Chondrocyte (in vitro differentiated cells): ENCODE measurements around the gene MED26. TPM values are rescaled to one million over a fixed set of nuclear protein-coding genes. Genes with fewer than 3 reads are reported as not detected.

ENCODE experiments used
- DNase-seq: peaks from one replicate; pipeline ENCODE4 v3.0.0; 2021; ENCODE audit warnings: mixed read lengths, low spot score
- H3K27ac Mint-ChIP-seq: one replicate; pipeline ENCODE4 v1.8.0; 2021; ENCODE audit warnings: mild to moderate bottlenecking, moderate library complexity, mixed read lengths; ENCODE audit not compliant: unreplicated experiment
- H3K27me3 Mint-ChIP-seq: 2 replicates; pipeline ENCODE4 v1.8.0; 2021; ENCODE audit warnings: low read depth, mixed read lengths
- H3K36me3 Mint-ChIP-seq: 2 replicates; pipeline ENCODE4 v1.8.0; 2021; ENCODE audit warnings: low read depth, mixed read lengths
- H3K4me1 Mint-ChIP-seq: 2 replicates; pipeline ENCODE4 v1.8.0; 2021; ENCODE audit warnings: low read depth, mild to moderate bottlenecking, mixed read lengths
- H3K4me3 Mint-ChIP-seq: one replicate; pipeline ENCODE4 v1.8.0; 2021; ENCODE audit warnings: mild to moderate bottlenecking, moderate library complexity, mixed read lengths; ENCODE audit not compliant: unreplicated experiment
- H3K9me3 Mint-ChIP-seq: 2 replicates; pipeline ENCODE4 v1.8.0; 2021; ENCODE audit warnings: low read depth, mixed read lengths
- CTCF ChIP-seq: fragments of 200-600 bp; sonication (generic); IDR thresholded peaks from 2 replicates; pipeline ENCODE4 v1.5.0; 2021; ENCODE audit warnings: antibody characterized with exemption, mild to moderate bottlenecking, moderate library complexity
- total RNA-seq: library from RNA; stranded (reverse); gene quantifications from 3 replicates; pipeline ENCODE4 v1.2.1, GENCODE V29; 2021

The MED26 gene
- total RNA-seq, 1 donor from 2014 or later, result 8.7 TPM

GRCh38 chr19:16645140-16645539, 17.1 kb upstream of the MED26 start:
- H3K9me3 Mint-ChIP-seq, result no peaks in the 10 kb centered on the region
- no peak for DNase-seq
- no peaks in the 10 kb centered on the region for H3K4me1 Mint-ChIP-seq
- TF ChIP-seq CTCF, result no peak
- H3K27ac Mint-ChIP-seq, result no peak overlapping the region
- no peaks in the 10 kb centered on the region for H3K27me3 Mint-ChIP-seq
- H3K4me3 Mint-ChIP-seq, result no peak overlapping the region
- peaks cover 10% of the 10 kb centered on the region for H3K36me3 Mint-ChIP-seq

- peaks cover 10% of the 10 kb centered on the region for H3K36me3 Mint-ChIP-seq
- DNase-seq, result no peak
- no peak overlapping the region for H3K27ac Mint-ChIP-seq
- TF ChIP-seq CTCF, result no peak
- H3K9me3 Mint-ChIP-seq, result no peaks in the 10 kb centered on the region
- H3K4me1 Mint-ChIP-seq, result peaks cover 5% of the 10 kb centered on the region
- H3K4me3 Mint-ChIP-seq, result no peak overlapping the region
- H3K27me3 Mint-ChIP-seq, result no peaks in the 10 kb centered on the region
Observed at GRCh38 chr19:16641695-16642094, 13.7 kb upstream of the MED26 start.

GRCh38 chr19:16640951-16641350, 12.9 kb upstream of the MED26 start:
- Mint-ChIP-seq H3K4me3 (no peak overlapping the region), H3K4me1 (peaks cover 5% of the 10 kb centered on the region), H3K27ac (no peak overlapping the region), H3K36me3 (peaks cover 10% of the 10 kb centered on the region), H3K27me3 (no peaks in the 10 kb centered on the region), H3K9me3 (no peaks in the 10 kb centered on the region)
- no peak for DNase-seq
- no peak for TF ChIP-seq CTCF

- no peak overlapping the region for H3K27ac Mint-ChIP-seq
- no peaks in the 10 kb centered on the region for H3K9me3 Mint-ChIP-seq
- no peak for DNase-seq
- H3K27me3 Mint-ChIP-seq, result no peaks in the 10 kb centered on the region
- H3K4me3 Mint-ChIP-seq, result no peak overlapping the region
- no peak for TF ChIP-seq CTCF
- H3K4me1 Mint-ChIP-seq, result peaks cover 5% of the 10 kb centered on the region
- peaks cover 10% of the 10 kb centered on the region for H3K36me3 Mint-ChIP-seq
Observed at GRCh38 chr19:16638666-16639065, 10.7 kb upstream of the MED26 start.

- Mint-ChIP-seq H3K27me3 (no peaks in the 10 kb centered on the region), H3K4me3 (no peak overlapping the region), H3K27ac (peak overlapping the region; percentile 42), H3K36me3 (peaks cover 5% of the 10 kb centered on the region), H3K9me3 (no peaks in the 10 kb centered on the region), H3K4me1 (peaks cover 5% of the 10 kb centered on the region)
- DNase-seq, result no peak
- no peak for TF ChIP-seq CTCF
Observed at GRCh38 chr19:16637535-16637934, 9.5 kb upstream of the MED26 start.
